ENCODE results near the gene WDR46. TPM values are rescaled to one million over a fixed set of nuclear protein-coding genes. Genes with fewer than 3 reads are reported as not detected.
"Not testable (repeated sequence)": the region's sequence is repeated elsewhere in the genome, so short reads cannot be mapped to it uniquely, and the experiment has no call there.

The WDR46 gene
- total and polyA plus RNA-seq, 9 donors, result 25.5 to 58.5 (median 34.8) TPM

GRCh38 chr6:33271117-33271467, 17.9 kb downstream of the WDR46 start:
- intact Hi-C loops (cut with DNase I), result loop anchor here in 2 of 4 donors (5.0 to 10.0 kb wide), 2 partner anchors 46 to 144 kb away; partner anchors contain the start of genes CUTA (in 1 of the 2), PHF1 (in 1 of the 2) and ZBTB22 (in 1 of the 2)
- 1 to 4% (median 3%) methylated on average over 7 of the region's 7 CpGs for WGBS, 3 donors

GRCh38 chr6:33264015-33264414, 25.0 kb downstream of the WDR46 start:
- no peaks in the 10 kb centered on the region for H3K4me1 ChIP-seq (ENCODE audit: insufficient read depth)
- DNase-seq, result no peak
- 83 to 91% (median 84%) methylated on average over 7 of the region's 7 CpGs for WGBS, 3 donors
- no peaks in the 10 kb centered on the region for H3K36me3 ChIP-seq
- intact Hi-C loops (cut with DNase I), result no loop called here
- H3K27me3 ChIP-seq, result no peaks in the 10 kb centered on the region
- no peak overlapping the region for H3K27ac ChIP-seq
- H3K4me3 ChIP-seq, result no peak overlapping the region
- H3K9me3 ChIP-seq, result no peaks in the 10 kb centered on the region
- TF ChIP-seq, protein P1, sequence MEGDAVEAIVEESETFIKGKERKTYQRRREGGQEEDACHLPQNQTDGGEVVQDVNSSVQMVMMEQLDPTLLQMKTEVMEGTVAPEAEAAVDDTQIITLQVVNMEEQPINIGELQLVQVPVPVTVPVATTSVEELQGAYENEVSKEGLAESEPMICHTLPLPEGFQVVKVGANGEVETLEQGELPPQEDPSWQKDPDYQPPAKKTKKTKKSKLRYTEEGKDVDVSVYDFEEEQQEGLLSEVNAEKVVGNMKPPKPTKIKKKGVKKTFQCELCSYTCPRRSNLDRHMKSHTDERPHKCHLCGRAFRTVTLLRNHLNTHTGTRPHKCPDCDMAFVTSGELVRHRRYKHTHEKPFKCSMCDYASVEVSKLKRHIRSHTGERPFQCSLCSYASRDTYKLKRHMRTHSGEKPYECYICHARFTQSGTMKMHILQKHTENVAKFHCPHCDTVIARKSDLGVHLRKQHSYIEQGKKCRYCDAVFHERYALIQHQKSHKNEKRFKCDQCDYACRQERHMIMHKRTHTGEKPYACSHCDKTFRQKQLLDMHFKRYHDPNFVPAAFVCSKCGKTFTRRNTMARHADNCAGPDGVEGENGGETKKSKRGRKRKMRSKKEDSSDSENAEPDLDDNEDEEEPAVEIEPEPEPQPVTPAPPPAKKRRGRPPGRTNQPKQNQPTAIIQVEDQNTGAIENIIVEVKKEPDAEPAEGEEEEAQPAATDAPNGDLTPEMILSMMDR (IDR thresholded peaks at IDR 0.05), result no peak
- TF ChIP-seq POLR2A (IDR thresholded peaks at IDR 0.05), result no peak

More at GRCh38 chr6:33271117-33271467, 17.9 kb downstream of the WDR46 start:
- no peak for DNase-seq
- no peaks in the 10 kb centered on the region for H3K36me3 ChIP-seq
- H3K27me3 ChIP-seq, result no peaks in the 10 kb centered on the region
- peak overlapping the region; percentile 55 for H3K4me3 ChIP-seq
- no peaks in the 10 kb centered on the region for H3K9me3 ChIP-seq
- TF ChIP-seq, protein P1 (IDR thresholded peaks at IDR 0.05), result no peak
- TF ChIP-seq EP300 (IDR thresholded peaks at IDR 0.05), result no peak
- TF ChIP-seq POLR2A (IDR thresholded peaks at IDR 0.05), result no peak
- peak overlapping the region; percentile 59 to 89 for H3K27ac ChIP-seq
- H3K4me1 ChIP-seq (ENCODE audit: insufficient read depth), result peaks cover 5% of the 10 kb centered on the region

GRCh38 chr6:33262490-33262889, 26.5 kb downstream of the WDR46 start:
- H3K27ac ChIP-seq; DNase-seq; H3K9me3 ChIP-seq; H3K4me3 ChIP-seq; H3K36me3 ChIP-seq; H3K27me3 ChIP-seq; intact Hi-C loops (cut with DNase I); H3K4me1 ChIP-seq (ENCODE audit: insufficient read depth): not testable (repeated sequence)
- 93 to 95% (median 95%) methylated on average over 3 of the region's 3 CpGs for WGBS, 3 donors

GRCh38 chr6:33259032-33259431, 30.0 kb downstream of the WDR46 start:
- Histone ChIP-seq H3K4me3 (no peak overlapping the region), H3K4me1 (ENCODE audit: insufficient read depth) (no peaks in the 10 kb centered on the region), H3K9me3 (no peaks in the 10 kb centered on the region), H3K36me3 (no peaks in the 10 kb centered on the region), H3K27ac (no peak overlapping the region), H3K27me3 (no peaks in the 10 kb centered on the region)
- intact Hi-C loops (cut with DNase I), result no loop called here
- DNase-seq, result no peak
- TF ChIP-seq, protein P1 (IDR thresholded peaks at IDR 0.05), result no peak
- no peak for TF ChIP-seq POLR2A (IDR thresholded peaks at IDR 0.05)
- TF ChIP-seq EP300 (IDR thresholded peaks at IDR 0.05), result no peak
- 91 to 95% (median 91%) methylated on average over 5 of the region's 5 CpGs for WGBS, 3 donors

GRCh38 chr6:33254591-33254990, 34.4 kb downstream of the WDR46 start:
- no peak for TF ChIP-seq POLR2A (IDR thresholded peaks at IDR 0.05)
- TF ChIP-seq, protein P1 (IDR thresholded peaks at IDR 0.05), result no peak
- TF ChIP-seq EP300 (IDR thresholded peaks at IDR 0.05), result no peak
- intact Hi-C loops (cut with DNase I), result no loop called here
- Histone ChIP-seq H3K4me1 (ENCODE audit: insufficient read depth) (peaks cover 3% of the 10 kb centered on the region), H3K9me3 (no peaks in the 10 kb centered on the region), H3K27me3 (no peaks in the 10 kb centered on the region), H3K36me3 (no peaks in the 10 kb centered on the region), H3K27ac (no peak overlapping the region), H3K4me3 (no peak overlapping the region)
- WGBS, 3 donors, result 90 to 93% (median 93%) methylated on average over 4 of the region's 4 CpGs
- no peak for DNase-seq

Data from ovary (tissue), 9 donors.